ENCODE data around the gene PTPRT. TPM values are rescaled to one million over a fixed set of nuclear protein-coding genes. Genes with fewer than 3 reads are reported as not detected.

The PTPRT gene
- total RNA-seq, 1 experiment from 2014 or later, result 0.13 TPM

- Histone ChIP-seq H3K18ac (ENCODE audit: insufficient read length, low read depth, low read length) (no peak overlapping the region), H2AK5ac (ENCODE audit: insufficient read length, low read length) (no peak overlapping the region), H3K79me2 (ENCODE audit: insufficient read depth, low read length) (no peaks in the 10 kb centered on the region), H2BK120ac (ENCODE audit: low read depth, low read length, poor library complexity, severe bottlenecking) (no peak overlapping the region), H3K56ac (ENCODE audit: insufficient read length, low read depth, low read length) (no peak overlapping the region), H3K27me3 (ENCODE audit: insufficient read depth, low read length) (no peaks in the 10 kb centered on the region), H3K23ac (ENCODE audit: insufficient read length, low read depth, low read length) (no peak overlapping the region), H4K20me1 (ENCODE audit: control insufficient read depth, insufficient read depth, insufficient read length) (no peaks in the 10 kb centered on the region), H2AFZ (ENCODE audit: low read length) (no peak overlapping the region), H3K4ac (ENCODE audit: low read depth, low read length) (no peak overlapping the region), H3K14ac (ENCODE audit: insufficient read depth, low read length) (no peak overlapping the region), H4K91ac (ENCODE audit: insufficient read length, low read depth, low read length) (no peak overlapping the region), H3K4me2 (ENCODE audit: insufficient read depth, insufficient read length, low read length) (no peak overlapping the region), H3K23me2 (ENCODE audit: insufficient read length, low read depth, low read length, poor library complexity, severe bottlenecking) (no peaks in the 10 kb centered on the region), H2BK12ac (ENCODE audit: insufficient read length, low read depth, low read length) (no peak overlapping the region), H3T11ph (ENCODE audit: low read length) (no peak overlapping the region), H3K9ac (ENCODE audit: extremely low read depth, insufficient read length, low read length) (no peak overlapping the region), H2BK15ac (ENCODE audit: low read depth, low read length) (no peak overlapping the region), H3K79me1 (ENCODE audit: insufficient read depth, low read depth, low read length, poor library complexity, severe bottlenecking) (no peaks in the 10 kb centered on the region), H4K5ac (ENCODE audit: insufficient read length, low read depth, low read length) (no peak overlapping the region), H2BK5ac (ENCODE audit: insufficient read length, low read length) (no peak overlapping the region), H3K4me1 (ENCODE audit: insufficient read depth, low read length) (no peaks in the 10 kb centered on the region), H4K8ac (replicated peaks; ENCODE audit: insufficient read length, low read depth, low read length) (no peak overlapping the region), H3K9me3 (ENCODE audit: control insufficient read depth, low read depth, low read length) (peaks cover 5% of the 10 kb centered on the region), H2BK20ac (ENCODE audit: low read depth, low read length, poor library complexity, severe bottlenecking) (no peak overlapping the region), H3K27ac (ENCODE audit: insufficient read length, low read depth, low read length) (no peak overlapping the region)
- Mint-ChIP-seq H3K36me3 (ENCODE audit: insufficient read depth in 1 of 3, low read depth in 3 of 3) (no peaks in the 10 kb centered on the region), H3K27ac (peak overlapping the region in 1 of 3 experiments; percentile 66; a peak in 1 of 7 replicates), H3K4me1 (peaks cover 12 to 13% of the 10 kb centered on the region in 2 experiments), H3K4me3 (no peak overlapping the region), H3K9me3 (no peaks in the 10 kb centered on the region), H3K27me3 (ENCODE audit: low read depth) (peaks cover 2% of the 10 kb centered on the region)
- no CpG with 5 or more reads among the region's 2 CpGs for WGBS (ENCODE audit: extremely low coverage, insufficient read length, low lambda C conversion rate)
- no peak for DNase-seq
- TF ChIP-seq, protein P1, sequence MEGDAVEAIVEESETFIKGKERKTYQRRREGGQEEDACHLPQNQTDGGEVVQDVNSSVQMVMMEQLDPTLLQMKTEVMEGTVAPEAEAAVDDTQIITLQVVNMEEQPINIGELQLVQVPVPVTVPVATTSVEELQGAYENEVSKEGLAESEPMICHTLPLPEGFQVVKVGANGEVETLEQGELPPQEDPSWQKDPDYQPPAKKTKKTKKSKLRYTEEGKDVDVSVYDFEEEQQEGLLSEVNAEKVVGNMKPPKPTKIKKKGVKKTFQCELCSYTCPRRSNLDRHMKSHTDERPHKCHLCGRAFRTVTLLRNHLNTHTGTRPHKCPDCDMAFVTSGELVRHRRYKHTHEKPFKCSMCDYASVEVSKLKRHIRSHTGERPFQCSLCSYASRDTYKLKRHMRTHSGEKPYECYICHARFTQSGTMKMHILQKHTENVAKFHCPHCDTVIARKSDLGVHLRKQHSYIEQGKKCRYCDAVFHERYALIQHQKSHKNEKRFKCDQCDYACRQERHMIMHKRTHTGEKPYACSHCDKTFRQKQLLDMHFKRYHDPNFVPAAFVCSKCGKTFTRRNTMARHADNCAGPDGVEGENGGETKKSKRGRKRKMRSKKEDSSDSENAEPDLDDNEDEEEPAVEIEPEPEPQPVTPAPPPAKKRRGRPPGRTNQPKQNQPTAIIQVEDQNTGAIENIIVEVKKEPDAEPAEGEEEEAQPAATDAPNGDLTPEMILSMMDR (conservative IDR thresholded peaks at IDR 0.05), result no peak
Observed at GRCh38 chr20:42373049-42373448, 816.7 kb downstream of the PTPRT start.
